Right cardiac atrium (tissue), 5 donors: ENCODE measurements around the gene OXNAD1. TPM values are rescaled to one million over a fixed set of nuclear protein-coding genes. Genes with fewer than 3 reads are reported as not detected.

Experiments used
- ATAC-seq, 2 donors: fragments of 200-7000 bp; cut with Tn5 transposase; one replicate each; pipeline versions ENCODE4 v1.8.0 to v1.9.1; 2020; ENCODE audit warnings: moderate library complexity in 2 of 2, mild to moderate bottlenecking in 1 of 2
- DNase-seq, 3 donors: peaks; one replicate each; pipeline ENCODE4 v3.0.0-alpha.2; 2020
- H3K27ac ChIP-seq: one replicate; pipeline ENCODE4 v1.5.1; 2013; ENCODE audit warnings: mild to moderate bottlenecking, low read length, control low read depth, moderate library complexity
- H3K27me3 ChIP-seq: one replicate; pipeline ENCODE4 v1.6.1; 2013; ENCODE audit not compliant: control insufficient read depth, insufficient read depth
- H3K4me1 ChIP-seq: one replicate; pipeline ENCODE4 v1.6.1; 2013; ENCODE audit warnings: low read length; ENCODE audit not compliant: control insufficient read depth, insufficient read depth
- H3K4me3 ChIP-seq: one replicate; pipeline ENCODE4 v1.5.1; 2013; ENCODE audit warnings: low read length, control low read depth
- H3K9me3 ChIP-seq: one replicate; pipeline ENCODE4 v1.6.1; 2013; ENCODE audit warnings: low read length; ENCODE audit not compliant: control insufficient read depth
- WGBS: extraction: QIAGEN DNeasy Blood & Tissue Kit; methylation state at CpG from one replicate; pipeline ENCODE4 v1.1.7; 2013; 5-methylcytosine and 5-hydroxymethylcytosine counted together
- intact Hi-C, 4 donors: fragments of 100-400 bp; cut with DNase I; formaldehyde crosslinking; loops; one replicate each; pipeline versions ENCODE4 v1.11.0 to v1.14.0; 2022 to 2023
- polyA plus RNA-seq: library from polyadenylated mRNA; stranded (reverse); fragments of 200-250 nt; gene quantifications from one replicate; pipeline ENCODE4 v1.2.3, GENCODE V29; 2013
- total RNA-seq, 4 donors: library from RNA; stranded (reverse); fragmentation: NEBNext Ultra II Directional; extraction: Animal tissue kit (Norgen Biotek cat#: 25700); gene quantifications; one replicate each; pipeline ENCODE4 v1.2.1, GENCODE V29; 2021
- donor health status: healthy with polysubstance abuse.
- donor health status: DM: no; HTN: yes; CAD: no.
- donor health status: DM: no; HTN: no; CAD: no.
- donor health status: DM: no; HTN: yes; CAD: no; lungs with severe emphysema.
- donor health status: DM: yes; HTN: yes; CAD: no.

The OXNAD1 gene
- total and polyA plus RNA-seq, 5 donors: 6.5 to 14.7 (median 14.2) TPM

DNA sequence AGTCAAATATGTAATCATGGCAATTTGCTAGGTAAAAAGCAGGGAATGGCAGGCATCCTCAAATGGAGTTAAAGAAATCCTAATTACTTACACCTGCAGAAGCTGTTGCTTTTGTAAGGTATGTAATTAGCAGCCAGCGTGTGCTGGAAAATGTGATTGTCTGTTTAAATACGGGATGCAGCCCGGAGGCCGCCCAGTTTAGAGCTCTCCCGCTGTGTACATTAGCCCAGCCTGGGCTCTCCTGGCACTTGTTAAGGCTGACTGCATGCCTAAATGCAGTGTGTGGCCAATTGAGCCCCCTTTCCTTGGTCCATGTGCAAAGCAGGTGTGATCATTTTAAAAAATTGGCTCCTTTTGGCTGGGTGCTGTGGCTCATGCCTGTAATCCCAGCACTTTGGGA is 9.3 kb upstream of the OXNAD1 start:
- no peaks in the 10 kb centered on the region for H3K27me3 ChIP-seq
- ATAC-seq (no peak), DNase-seq (no peak)
- 92% methylated on average over 5 of the region's 5 CpGs for WGBS
- no peaks in the 10 kb centered on the region for H3K9me3 ChIP-seq
- no peak overlapping the region for H3K27ac ChIP-seq
- no peak overlapping the region for H3K4me3 ChIP-seq
- H3K4me1 ChIP-seq: peaks cover 3% of the 10 kb centered on the region
- intact Hi-C loops: no loop called here

DNA sequence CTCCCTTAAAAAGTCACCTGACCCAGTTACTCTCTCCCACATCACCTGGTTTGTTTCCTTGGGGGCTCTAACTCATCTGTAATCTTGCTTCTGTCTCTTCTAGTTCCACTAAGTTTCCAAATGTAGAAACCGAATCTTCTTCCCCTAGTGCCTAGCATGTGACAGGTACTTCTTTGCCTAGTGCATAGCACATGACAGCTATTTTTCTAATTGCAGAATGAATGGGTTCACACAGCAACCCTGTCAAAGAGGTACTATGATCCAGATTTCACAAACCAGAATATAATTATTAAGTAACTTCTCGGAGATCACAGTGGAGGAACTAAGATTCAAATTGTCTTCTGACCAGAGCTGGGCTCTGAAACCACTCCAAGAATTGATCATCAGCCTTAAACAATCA is 7.7 kb upstream of the OXNAD1 start:
- Histone ChIP-seq H3K4me3 (no peak overlapping the region), H3K4me1 (peaks cover 3% of the 10 kb centered on the region), H3K27ac (no peak overlapping the region), H3K9me3 (no peaks in the 10 kb centered on the region), H3K27me3 (no peaks in the 10 kb centered on the region)
- intact Hi-C loops: no loop called here
- ATAC-seq: no peak
- 83% methylated on average over 2 of the region's 2 CpGs for WGBS
- DNase-seq: no peak

- Histone ChIP-seq H3K4me1 (no peaks in the 10 kb centered on the region), H3K4me3 (no peak overlapping the region), H3K27me3 (no peaks in the 10 kb centered on the region), H3K27ac (no peak overlapping the region), H3K9me3 (no peaks in the 10 kb centered on the region)
- no peak for DNase-seq
- ATAC-seq: no peak
- intact Hi-C loops: no loop called here
- WGBS: 71% methylated on average over 5 of the region's 5 CpGs
These were observed 6.8 kb upstream of the OXNAD1 start for GRCh38 chr3:16258177-16258576.

DNA sequence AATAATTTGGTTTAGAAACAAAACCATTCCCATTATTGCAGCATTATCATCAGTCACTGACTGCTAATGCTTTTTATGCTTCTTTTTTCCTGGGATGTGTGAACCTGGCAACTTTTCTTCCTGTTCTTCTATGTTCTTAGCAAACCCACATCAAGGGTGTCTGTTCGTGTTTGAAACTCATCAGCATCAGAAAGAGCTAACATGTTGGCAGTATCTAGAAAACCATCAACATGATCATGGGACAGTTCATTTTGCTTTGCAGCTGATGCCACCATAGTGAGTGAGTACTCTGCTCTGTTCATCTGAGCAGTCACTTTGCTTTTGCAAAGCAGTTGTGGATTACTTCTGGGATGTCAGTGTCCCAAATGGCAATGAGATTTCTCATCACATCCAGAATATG is 6.1 kb upstream of the OXNAD1 start:
- H3K27me3 ChIP-seq: no peaks in the 10 kb centered on the region
- intact Hi-C loops: no loop called here
- ATAC-seq: no peak
- no peak for DNase-seq
- H3K4me3 ChIP-seq: no peak overlapping the region
- no peaks in the 10 kb centered on the region for H3K9me3 ChIP-seq
- H3K27ac ChIP-seq: no peak overlapping the region
- WGBS: 76% methylated on average over 1 of the region's 1 CpG
- peaks cover under 1% of the 10 kb centered on the region for H3K4me1 ChIP-seq

DNA sequence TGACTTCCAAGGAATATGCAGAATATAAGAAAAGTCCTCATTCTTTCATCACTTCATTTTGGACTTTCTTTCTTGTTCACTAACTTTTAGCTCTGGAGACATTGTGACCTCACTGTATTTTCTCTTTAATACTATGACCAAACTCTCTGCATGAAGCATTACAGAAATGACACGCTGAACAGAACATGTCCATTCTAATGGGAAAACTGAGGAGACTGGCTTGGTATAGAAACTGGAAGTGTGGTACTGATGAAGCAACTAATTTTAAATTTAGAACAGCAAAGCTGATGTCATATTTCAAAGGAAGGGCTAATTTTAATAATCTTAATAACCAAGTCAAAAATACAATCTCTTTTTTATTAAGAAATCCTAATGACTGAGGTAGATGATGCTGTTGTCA is 5.0 kb upstream of the OXNAD1 start:
- ATAC-seq (no peak), DNase-seq (no peak)
- no peaks in the 10 kb centered on the region for H3K9me3 ChIP-seq
- no peak overlapping the region for H3K27ac ChIP-seq
- intact Hi-C loops: no loop called here
- H3K4me1 ChIP-seq: peaks cover 3% of the 10 kb centered on the region
- 84% methylated on average over 1 of the region's 1 CpG for WGBS
- no peaks in the 10 kb centered on the region for H3K27me3 ChIP-seq
- no peak overlapping the region for H3K4me3 ChIP-seq

- ATAC-seq: no peak
- intact Hi-C loops: no loop called here
- H3K9me3 ChIP-seq: no peaks in the 10 kb centered on the region
- no peak for DNase-seq
- 64% methylated on average over 4 of the region's 4 CpGs for WGBS
- peaks cover 3% of the 10 kb centered on the region for H3K4me1 ChIP-seq
- no peak overlapping the region for H3K27ac ChIP-seq
- no peaks in the 10 kb centered on the region for H3K27me3 ChIP-seq
- H3K4me3 ChIP-seq: no peak overlapping the region
These were observed 2.8 kb upstream of the OXNAD1 start for GRCh38 chr3:16262174-16262573.

DNA sequence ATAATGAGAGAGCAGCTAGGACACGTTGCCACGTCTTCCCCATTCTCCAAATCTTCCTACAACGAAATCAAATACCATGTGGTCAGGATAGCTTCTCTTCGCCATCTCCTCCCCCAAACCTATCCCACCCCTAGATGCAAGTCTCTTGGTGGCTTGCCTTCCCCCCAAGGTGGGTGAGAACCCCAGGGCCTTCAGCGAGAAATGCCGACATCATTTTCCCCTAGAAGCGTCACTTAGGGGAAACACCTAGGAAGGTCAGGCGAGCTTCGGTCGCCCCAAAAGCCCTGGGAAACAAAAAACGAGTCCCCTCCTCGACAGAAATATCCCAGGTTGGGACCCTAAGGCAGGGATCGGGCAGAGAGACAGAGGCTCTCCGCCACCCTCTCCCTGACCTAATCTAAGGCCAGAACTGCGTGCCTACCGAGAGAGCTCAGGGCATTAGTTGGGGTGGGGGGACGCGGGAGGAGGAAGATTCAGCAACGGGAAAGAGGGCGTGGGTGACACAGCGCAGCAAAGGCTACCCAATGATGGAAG is 771 bp upstream of the OXNAD1 start:
- intact Hi-C loops: no loop called here
- Histone ChIP-seq H3K4me1 (peaks cover 3% of the 10 kb centered on the region), H3K27me3 (no peaks in the 10 kb centered on the region)

GRCh38 chr3:16265455-16265786 is 409 bp downstream of the OXNAD1 start:
- peaks cover 3% of the 10 kb centered on the region for H3K4me1 ChIP-seq
- no peak for DNase-seq
- H3K4me3 ChIP-seq: peak overlapping the region; percentile 80
- ATAC-seq: no peak
- no peaks in the 10 kb centered on the region for H3K9me3 ChIP-seq
- no peaks in the 10 kb centered on the region for H3K27me3 ChIP-seq
- under 1% methylated on average over 6 of the region's 6 CpGs for WGBS
- intact Hi-C loops: loop anchor here in 1 of 4 donors (5.0 kb wide), 1 partner anchor 287 kb away; no protein-coding TSS in a partner anchor
- H3K27ac ChIP-seq: peak overlapping the region; percentile 94

More for the DNA sequence above, 771 bp upstream of the OXNAD1 start:
- no peak for DNase-seq
- ATAC-seq: no peak
- peak overlapping the region; percentile 63 for H3K27ac ChIP-seq
- H3K4me3 ChIP-seq: peak overlapping the region; percentile 84
- under 1% methylated on average over 21 of the region's 21 CpGs for WGBS
- H3K9me3 ChIP-seq: no peaks in the 10 kb centered on the region

- ATAC-seq (no peak), DNase-seq (no peak)
- no peak overlapping the region for H3K4me3 ChIP-seq
- intact Hi-C loops: loop anchor here in 1 of 4 donors (5.0 kb wide), 1 partner anchor 286 kb away; no protein-coding TSS in a partner anchor
- peaks cover 3% of the 10 kb centered on the region for H3K4me1 ChIP-seq
- H3K27ac ChIP-seq: no peak overlapping the region
- H3K9me3 ChIP-seq: no peaks in the 10 kb centered on the region
- H3K27me3 ChIP-seq: no peaks in the 10 kb centered on the region
- 81% methylated on average over 3 of the region's 3 CpGs for WGBS
These were observed 1.7 kb downstream of the OXNAD1 start for GRCh38 chr3:16266714-16267113.

GRCh38 chr3:16270855-16271254 is 5.8 kb downstream of the OXNAD1 start:
- DNase-seq (no peak), ATAC-seq (no peak)
- no peaks in the 10 kb centered on the region for H3K4me1 ChIP-seq
- intact Hi-C loops: no loop called here
- no peaks in the 10 kb centered on the region for H3K9me3 ChIP-seq
- H3K27ac ChIP-seq: no peak overlapping the region
- 96% methylated on average over 10 of the region's 10 CpGs for WGBS
- no peak overlapping the region for H3K4me3 ChIP-seq
- no peaks in the 10 kb centered on the region for H3K27me3 ChIP-seq

GRCh38 chr3:16272588-16272987 is 7.6 kb downstream of the OXNAD1 start:
- Histone ChIP-seq H3K9me3 (no peaks in the 10 kb centered on the region), H3K4me3 (no peak overlapping the region), H3K27ac (no peak overlapping the region), H3K4me1 (peaks cover 2% of the 10 kb centered on the region), H3K27me3 (no peaks in the 10 kb centered on the region)
- no peak for DNase-seq
- intact Hi-C loops: no loop called here
- no peak for ATAC-seq
- 68% methylated on average over 1 of the region's 1 CpG for WGBS

DNA sequence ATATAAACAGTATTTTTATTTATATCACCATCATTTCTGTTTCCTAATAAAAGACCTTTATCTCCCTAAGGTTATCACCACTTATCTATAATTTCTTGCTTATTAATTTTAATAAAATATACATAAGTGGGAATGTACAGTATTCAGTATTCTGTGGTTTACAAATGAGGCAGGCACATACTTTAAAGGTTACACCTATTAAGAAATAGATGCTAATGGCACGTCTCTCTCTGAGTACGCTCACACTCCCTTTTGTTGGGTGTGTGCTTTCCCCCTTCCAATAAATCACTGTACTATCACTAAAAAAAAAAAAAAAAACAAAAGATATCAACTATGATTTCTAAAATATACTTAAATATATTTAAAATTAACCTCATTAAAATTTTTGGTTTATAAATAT is 8.9 kb downstream of the OXNAD1 start:
- Histone ChIP-seq H3K27ac (no peak overlapping the region), H3K4me1 (peaks cover 2% of the 10 kb centered on the region), H3K9me3 (no peaks in the 10 kb centered on the region), H3K4me3 (no peak overlapping the region), H3K27me3 (no peaks in the 10 kb centered on the region)
- 95% methylated on average over 2 of the region's 2 CpGs for WGBS
- DNase-seq: no peak
- intact Hi-C loops: no loop called here
- no peak for ATAC-seq
